GM12878 (cell line): Measurements from ENCODE around the gene RPSA. TPM values are rescaled to one million over a fixed set of nuclear protein-coding genes. Genes with fewer than 3 reads are reported as not detected.

Experiments used
- ATAC-seq: fragments of 200-7000 bp; cut with Tn5 transposase; 3 replicates; pipeline ENCODE4 v1.9.1; 2020; ENCODE audit warnings: mild to moderate bottlenecking, moderate library complexity
- BruUV-seq: library from RNA; stranded (reverse); fragments of 400-500 nt; replicated peaks from 2 replicates; lab custom pipeline; 2021; lab: Mats Ljungman, UMichigan
- CTCF ChIA-PET: fragments of 300-600 bp; sonication (Branson Sonifier 250); formaldehyde crosslinking; extraction: SDS; loops from one replicate; lab custom pipeline; 2021; ENCODE audit warnings: inconsistent platforms; lab: Yijun Ruan, JAX
- POLR2A ChIA-PET: fragments of 350-600 bp; formaldehyde crosslinking; extraction: SDS; loops from one replicate; lab custom pipeline; 2021; ENCODE audit warnings: inconsistent platforms; lab: Charles Lee
- RAD21 ChIA-PET: fragments of 300-600 bp; sonication (Branson Sonifier 250); formaldehyde crosslinking; loops from one replicate; lab custom pipeline; 2023; ENCODE audit warnings: antibody characterized with exemption; ENCODE audit not compliant: unreplicated experiment; lab: Charles Lee
- SMC1A ChIA-PET: fragments of 300-600 bp; sonication (Branson Sonifier 250); formaldehyde crosslinking; loops from one replicate; lab custom pipeline; 2023; ENCODE audit not compliant: unreplicated experiment, uncharacterized antibody; lab: Charles Lee
- DNase-seq: peaks from one replicate; pipeline ENCODE4 v3.0.0-alpha.2; 2011; ENCODE audit warnings: low read depth, low spot score
- FAIRE-seq: peaks from 3 replicates; lab custom pipeline; 2011; peaks lifted over from hg19 to GRCh38; lab: Jason Lieb, UNC
- H2AFZ ChIP-seq: 2 replicates; pipeline ENCODE4 v1.6.0; 2011; ENCODE audit warnings: low read depth, low read length, control low read depth; ENCODE audit not compliant: control insufficient read depth
- H3K27ac ChIP-seq: 2 replicates; pipeline ENCODE4 v1.5.1; 2011; ENCODE audit warnings: control low read depth; ENCODE audit not compliant: control insufficient read depth, insufficient read depth
- H3K27me3 ChIP-seq, 2 experiments: replicated peaks in 1 of 2; 2 replicates each; pipeline versions ENCODE4 v1.6.0 to v1.6.1; 2011; ENCODE audit warnings: low read length in 1 of 2; ENCODE audit not compliant: control insufficient read depth in 2 of 2, insufficient read depth in 2 of 2
- H3K36me3 ChIP-seq, 2 experiments: 2 replicates each; pipeline ENCODE4 v1.5.1; 2011; ENCODE audit warnings: low read length in 1 of 2; ENCODE audit not compliant: control insufficient read depth in 2 of 2, insufficient read depth in 2 of 2
- H3K4me1 ChIP-seq: 2 replicates; pipeline ENCODE4 v1.6.1; 2011; ENCODE audit warnings: mild to moderate bottlenecking, low read length, moderate library complexity, mixed read lengths; ENCODE audit not compliant: control insufficient read depth, insufficient read depth
- H3K4me2 ChIP-seq: 2 replicates; pipeline ENCODE4 v1.6.0; 2011; ENCODE audit warnings: control low read depth; ENCODE audit not compliant: control insufficient read depth, insufficient read depth
- H3K4me3 ChIP-seq: fragments of 200-600 bp; sonication (generic); 2 replicates; pipeline ENCODE4 v1.5.1; 2016
- H3K79me2 ChIP-seq: 2 replicates; pipeline ENCODE4 v1.6.0; 2011; ENCODE audit warnings: low read length; ENCODE audit not compliant: control insufficient read depth, insufficient read depth
- H3K9ac ChIP-seq: 2 replicates; pipeline ENCODE4 v1.8.0; 2011; ENCODE audit warnings: low read length, control low read depth, mixed read lengths; ENCODE audit not compliant: control insufficient read depth, insufficient read depth
- H3K9me3 ChIP-seq: replicated peaks from 3 replicates; pipeline ENCODE4 v1.5.1; 2011; ENCODE audit warnings: mild to moderate bottlenecking, low read length; ENCODE audit not compliant: control insufficient read depth, insufficient read depth
- H4K20me1 ChIP-seq: 2 replicates; pipeline ENCODE4 v1.6.0; 2011; ENCODE audit not compliant: control insufficient read depth, insufficient read depth
- ATF7 ChIP-seq: fragments of 450-650 bp; IDR thresholded peaks from 2 replicates; pipeline ENCODE4 v1.6.1; 2016; ENCODE audit warnings: low read depth, mild to moderate bottlenecking
- CHD4 ChIP-seq: fragments of 200-600 bp; sonication (generic); IDR thresholded peaks from 2 replicates; pipeline ENCODE4 v1.6.1; 2016; ENCODE audit warnings: mild to moderate bottlenecking
- DPF2 ChIP-seq: fragments of 450-650 bp; IDR thresholded peaks from 2 replicates; pipeline ENCODE4 v1.6.1; 2017; ENCODE audit warnings: mild to moderate bottlenecking
- FOXM1 ChIP-seq: IDR thresholded peaks from 2 replicates; pipeline ENCODE4 v1.6.1; 2012; ENCODE audit warnings: low read depth, mild to moderate bottlenecking, inconsistent platforms, low read length, moderate library complexity
- GATAD2B ChIP-seq: fragments of 450-650 bp; conservative IDR thresholded peaks from 2 replicates; pipeline ENCODE4 v1.6.1; 2017; ENCODE audit warnings: low read depth, mild to moderate bottlenecking, moderate library complexity
- HDGF ChIP-seq: fragments of 450-650 bp; IDR thresholded peaks from 2 replicates; pipeline ENCODE4 v1.6.1; 2016; ENCODE audit warnings: antibody characterized with exemption
- IRF5 ChIP-seq: fragments of 450-650 bp; IDR thresholded peaks from 2 replicates; pipeline ENCODE4 v1.6.1; 2017; ENCODE audit warnings: borderline replicate concordance
- MXI1 ChIP-seq: fragments of 150-350 bp; IDR thresholded peaks from 2 replicates; pipeline ENCODE4 v1.6.1; 2011; ENCODE audit warnings: low read depth, mild to moderate bottlenecking, inconsistent platforms, low read length, improper control_type of control experiment
- MYB ChIP-seq: fragments of 150-350 bp; IDR thresholded peaks from 2 replicates; pipeline ENCODE4 v1.6.1; 2014; ENCODE audit warnings: mild to moderate bottlenecking, low read depth, low read length, borderline replicate concordance
- SMAD1 ChIP-seq: fragments of 450-650 bp; IDR thresholded peaks from 2 replicates; pipeline ENCODE4 v1.6.1; 2018; ENCODE audit warnings: mild to moderate bottlenecking, low read depth; ENCODE audit not compliant: partially characterized antibody
- SPI1 ChIP-seq: IDR thresholded peaks from 2 replicates; pipeline ENCODE4 v1.6.1; 2011; ENCODE audit warnings: low read depth, mild to moderate bottlenecking, low read length, moderate library complexity, borderline replicate concordance; ENCODE audit not compliant: insufficient read depth
- SREBF1 ChIP-seq: IDR thresholded peaks from 2 replicates; pipeline ENCODE4 v1.6.1; 2012; ENCODE audit warnings: mild to moderate bottlenecking, low read length
- YBX1 ChIP-seq: fragments of 450-650 bp; IDR thresholded peaks from 2 replicates; pipeline ENCODE4 v1.6.1; 2016; ENCODE audit warnings: antibody characterized with exemption
- WGBS: methylation state at CpG from one replicate; pipeline ENCODE4 v1.1.6; 2016; ENCODE audit warnings: low lambda C conversion rate; ENCODE audit not compliant: insufficient replicate concordance, insufficient coverage; ENCODE audit errors: missing lambda C conversion rate; 5-methylcytosine and 5-hydroxymethylcytosine counted together
- in situ Hi-C: fragments of 300-500 bp; cut with MboI; formaldehyde crosslinking; loops from 9 replicates; pipeline ENCODE4 v1.14.3; 2018; ENCODE audit warnings: mixed read lengths
- intact Hi-C: fragments of 100-400 bp; cut with micrococcal nuclease; formaldehyde crosslinking; loops from one replicate; pipeline ENCODE4 v1.14.2; 2022; ENCODE audit not compliant: unreplicated experiment
- polyA plus RNA-seq, 11 experiments: library from polyadenylated mRNA; depleted of rRNA in 4 of 11; unstranded in 6 of 11; stranded (reverse) in 5 of 11; fragments of >200 nt; fragmentation: Nextera tagmentation in 4 of 11; fragmentation: Illumina TruSeq in 1 of 11; extraction: Ambion mirVana in 4 of 11; extraction: Trizol in 1 of 11; gene quantifications; 1 replicate in 1 of 11; 2 replicates in 10 of 11; pipeline versions ENCODE4 v1.2.1 to v1.2.3, GENCODE V29; 2011 to 2016; ENCODE audit warnings: inconsistent platforms in 2 of 11, missing spikeins in 2 of 11, low read depth in 1 of 11
- total RNA-seq, 4 experiments: library from RNA; depleted of rRNA in 3 of 4; stranded (reverse); fragments of >200 nt in 3 of 4; fragmentation: Illumina TruSeq in 1 of 4; extraction: Trizol in 1 of 4; gene quantifications; 2 replicates each; pipeline versions ENCODE4 v1.2.1 to v1.2.3, GENCODE V29; 2013 to 2021
- TF ChIP-seq, protein P1 (sequence below): fragments of 150-350 bp; IDR thresholded peaks from 2 replicates; pipeline ENCODE4 v1.6.1; 2014; ENCODE audit warnings: mild to moderate bottlenecking, low read depth, low read length
- TF ChIP-seq, protein P2 (sequence below): IDR thresholded peaks from 2 replicates; pipeline ENCODE4 v1.6.1; 2011; ENCODE audit warnings: borderline replicate concordance, low read depth, mild to moderate bottlenecking, moderate library complexity, mixed read lengths, low read length; ENCODE audit not compliant: insufficient read depth; ENCODE audit errors: extremely low read length

The RPSA gene
- total and polyA plus RNA-seq, 10 of the 15 experiments (the other 5 are each of a cell fraction or from before 2014, with no cell fraction given), result 1,012 to 5,036 (median 3,460) TPM

GRCh38 chr3:39420543-39420942 lies 14.0 kb downstream of the RPSA start (continued):
- TF ChIP-seq, protein P1, sequence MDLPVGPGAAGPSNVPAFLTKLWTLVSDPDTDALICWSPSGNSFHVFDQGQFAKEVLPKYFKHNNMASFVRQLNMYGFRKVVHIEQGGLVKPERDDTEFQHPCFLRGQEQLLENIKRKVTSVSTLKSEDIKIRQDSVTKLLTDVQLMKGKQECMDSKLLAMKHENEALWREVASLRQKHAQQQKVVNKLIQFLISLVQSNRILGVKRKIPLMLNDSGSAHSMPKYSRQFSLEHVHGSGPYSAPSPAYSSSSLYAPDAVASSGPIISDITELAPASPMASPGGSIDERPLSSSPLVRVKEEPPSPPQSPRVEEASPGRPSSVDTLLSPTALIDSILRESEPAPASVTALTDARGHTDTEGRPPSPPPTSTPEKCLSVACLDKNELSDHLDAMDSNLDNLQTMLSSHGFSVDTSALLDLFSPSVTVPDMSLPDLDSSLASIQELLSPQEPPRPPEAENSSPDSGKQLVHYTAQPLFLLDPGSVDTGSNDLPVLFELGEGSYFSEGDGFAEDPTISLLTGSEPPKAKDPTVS, result no peak
- TF ChIP-seq, protein P2, sequence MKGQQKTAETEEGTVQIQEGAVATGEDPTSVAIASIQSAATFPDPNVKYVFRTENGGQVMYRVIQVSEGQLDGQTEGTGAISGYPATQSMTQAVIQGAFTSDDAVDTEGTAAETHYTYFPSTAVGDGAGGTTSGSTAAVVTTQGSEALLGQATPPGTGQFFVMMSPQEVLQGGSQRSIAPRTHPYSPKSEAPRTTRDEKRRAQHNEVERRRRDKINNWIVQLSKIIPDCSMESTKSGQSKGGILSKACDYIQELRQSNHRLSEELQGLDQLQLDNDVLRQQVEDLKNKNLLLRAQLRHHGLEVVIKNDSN, result no peak
- TF ChIP-seq MXI1, result no peak

DNA sequence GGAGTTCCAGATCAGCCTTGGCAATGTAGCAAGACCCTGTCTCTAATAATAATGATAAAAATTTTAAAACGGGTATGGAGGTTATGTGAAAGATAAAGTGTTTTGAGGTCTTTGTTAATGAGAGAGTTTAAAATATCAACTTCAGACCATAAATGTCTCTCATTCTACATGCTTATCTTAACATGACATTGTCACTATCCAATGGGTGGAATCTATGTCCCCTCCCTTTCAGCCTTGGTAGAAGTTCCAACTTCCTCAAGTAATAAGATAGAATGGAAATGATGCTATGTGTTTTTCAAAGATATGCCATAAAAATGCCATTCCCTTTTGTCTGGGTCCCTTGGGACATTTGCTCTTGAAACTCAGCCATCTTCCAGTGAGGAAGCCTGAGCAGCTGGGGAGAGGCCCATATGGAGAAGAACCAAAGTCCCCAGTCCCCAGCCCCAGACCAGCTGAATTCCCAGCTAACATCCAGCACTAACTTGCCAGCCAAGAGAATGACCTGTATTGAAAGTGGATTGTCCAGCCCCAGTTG lies 17.0 kb downstream of the RPSA start:
- H4K20me1 ChIP-seq, result no peaks in the 10 kb centered on the region
- H3K4me1 ChIP-seq, result no peaks in the 10 kb centered on the region
- H3K27me3 ChIP-seq, result no peaks in the 10 kb centered on the region
- no peak overlapping the region for H3K9ac ChIP-seq
- ATAC-seq (no peak), FAIRE-seq (no peak)
- ChIA-PET CTCF (interaction anchor here (1.0 kb wide), 1 partner anchor 18 kb away, joined by 4 read pairs; no protein-coding TSS in a partner anchor), POLR2A (no interaction called here)
- no peak overlapping the region for H3K4me3 ChIP-seq
- no peaks in the 10 kb centered on the region for H3K79me2 ChIP-seq
- no peak overlapping the region for H3K4me2 ChIP-seq
- no TSS peak for BruUV-seq
- H3K9me3 ChIP-seq, result no peaks in the 10 kb centered on the region
- intact Hi-C loops, result no loop called here
- WGBS, result 76% methylated on average over 1 of the region's 1 CpG
- TF ChIP-seq ATF7 (no peak), CHD4 (no peak), FOXM1 (no peak), SPI1 (no peak), HDGF (no peak), MYB (no peak), YBX1 (no peak), DPF2 (no peak), SMAD1 (no peak), IRF5 (no peak), GATAD2B (no peak), SREBF1 (no peak)
- TF ChIP-seq, all 136 proteins: peak for 0
- H3K36me3 ChIP-seq, result no peaks in the 10 kb centered on the region; a peak in 1 of 4 replicates
- SMC1A ChIA-PET, result interaction anchor here (1.0 kb wide), 1 partner anchor 24 kb away, joined by 4 read pairs; no protein-coding TSS in a partner anchor
- no peak for DNase-seq
- H2AFZ ChIP-seq, result no peak overlapping the region
- no peak overlapping the region for H3K27ac ChIP-seq
- in situ Hi-C loops, result no loop called here
- RAD21 ChIA-PET, result no interaction called here
